ENCODE data around the gene BRSK1.

The BRSK1 gene

DNA sequence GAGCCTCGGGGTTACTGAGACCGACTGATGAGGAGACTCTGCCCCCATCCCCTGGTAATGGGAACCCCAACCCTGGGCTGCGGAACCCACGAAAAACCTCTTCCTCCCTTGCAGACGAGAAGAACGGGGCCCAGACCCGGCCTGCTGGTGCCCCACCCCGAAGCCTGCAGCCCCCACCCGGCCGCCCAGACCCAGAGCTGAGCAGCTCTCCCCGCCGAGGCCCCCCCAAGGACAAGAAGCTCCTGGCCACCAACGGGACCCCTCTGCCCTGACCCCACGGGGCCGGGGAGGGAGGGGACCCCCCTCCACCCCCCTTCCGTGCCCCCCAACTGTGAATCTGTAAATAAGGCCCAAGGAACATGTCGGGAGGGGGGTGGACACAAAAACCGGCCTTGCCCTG is 28.0 kb downstream of the BRSK1 start:
- TF ChIP-seq CTCF (IDR thresholded peaks at IDR 0.05; ENCODE audit: low read length, missing control alignments) = no peak
- H3K4me3 ChIP-seq (replicated peaks; ENCODE audit: low read depth, low read length) = no peak overlapping the region
- no peak for DNase-seq (ENCODE audit: low read depth)

GRCh38 chr19:55312621-55313512 is 29.1 kb downstream of the BRSK1 start:
- DNase-seq (ENCODE audit: low read depth) = no peak
- no peak for TF ChIP-seq CTCF (IDR thresholded peaks at IDR 0.05; ENCODE audit: low read length, missing control alignments)
- H3K4me3 ChIP-seq (replicated peaks; ENCODE audit: low read depth, low read length) = no peak overlapping the region

- DNase-seq (ENCODE audit: low read depth) = no peak
- H3K4me3 ChIP-seq (replicated peaks; ENCODE audit: low read depth, low read length) = no peak overlapping the region
- TF ChIP-seq CTCF (IDR thresholded peaks at IDR 0.05; ENCODE audit: low read length, missing control alignments) = no peak
These were observed 30.6 kb downstream of the BRSK1 start for GRCh38 chr19:55314396-55314795.

DNA sequence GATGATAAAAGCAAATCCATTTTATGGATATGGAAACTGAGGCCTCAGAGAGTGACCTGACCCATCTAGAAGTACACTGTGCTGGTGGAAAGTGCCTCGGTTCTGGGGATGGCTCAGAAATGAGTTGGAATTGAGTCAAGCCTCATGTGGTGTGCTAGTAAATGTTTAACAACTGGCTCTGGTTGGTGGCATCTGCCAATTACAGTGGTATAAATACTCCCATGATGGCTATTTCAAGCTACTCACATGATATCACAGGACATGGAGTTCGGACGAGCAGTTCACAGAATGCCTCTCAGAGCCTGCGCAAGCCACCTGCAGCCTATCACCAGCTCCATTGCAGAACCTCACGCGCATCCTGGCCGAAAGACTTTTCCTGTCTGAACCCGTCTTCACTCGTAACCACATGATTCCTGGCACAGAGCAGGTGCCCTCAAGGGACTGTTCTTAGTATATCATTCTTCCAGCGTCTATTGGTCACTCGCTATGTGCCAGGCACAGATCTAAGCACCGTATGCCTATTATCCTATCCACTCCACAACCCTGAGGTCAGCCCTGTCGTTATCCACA is 32.2 kb downstream of the BRSK1 start:
- DNase-seq (ENCODE audit: low read depth) = no peak
- H3K4me3 ChIP-seq (replicated peaks; ENCODE audit: low read depth, low read length) = no peak overlapping the region
- TF ChIP-seq CTCF (IDR thresholded peaks at IDR 0.05; ENCODE audit: low read length, missing control alignments) = no peak

DNA sequence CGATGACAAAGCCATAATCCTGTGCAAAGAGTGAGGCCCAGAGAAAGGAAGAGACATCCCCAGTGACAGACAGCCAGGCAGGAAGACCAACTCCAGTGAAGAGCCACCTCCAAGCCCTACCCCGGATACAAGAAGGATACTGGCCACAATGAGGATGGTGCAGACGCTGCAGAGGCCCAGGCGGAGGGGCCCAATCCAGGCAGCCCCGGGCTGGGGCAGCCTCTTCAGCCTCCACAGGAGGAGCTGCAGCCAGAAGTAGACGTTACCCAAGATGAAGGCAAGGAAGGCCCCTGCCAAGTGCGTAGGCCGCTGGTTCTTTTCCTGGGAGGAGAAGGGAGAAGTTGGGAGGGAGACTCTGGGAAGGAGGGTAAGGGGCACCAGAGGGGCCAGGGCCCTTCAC is 32.8 kb downstream of the BRSK1 start:
- TF ChIP-seq CTCF (IDR thresholded peaks at IDR 0.05; ENCODE audit: low read length, missing control alignments) = no peak
- H3K4me3 ChIP-seq (replicated peaks; ENCODE audit: low read depth, low read length) = no peak overlapping the region
- no peak for DNase-seq (ENCODE audit: low read depth)

DNA sequence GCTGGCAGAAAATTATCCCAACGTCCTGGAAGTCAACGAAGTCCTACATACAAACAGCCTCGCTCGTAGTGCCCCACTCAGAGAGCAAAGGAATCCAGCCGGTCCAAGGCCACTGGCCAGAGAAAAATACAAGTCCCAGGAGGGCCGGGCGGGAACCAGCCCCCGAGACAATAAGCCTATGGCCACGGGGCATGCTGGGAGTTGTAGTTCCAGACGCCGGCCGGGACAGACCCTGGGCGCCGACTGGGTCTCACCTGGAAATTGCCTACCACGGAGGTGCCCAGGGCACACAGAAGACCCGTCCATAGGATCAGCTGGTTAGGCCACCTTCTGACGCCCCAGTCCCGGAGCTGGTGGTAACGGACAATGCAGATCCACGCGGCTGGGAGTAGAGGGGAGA is 36.0 kb downstream of the BRSK1 start:
- peak; percentile 42 for DNase-seq (ENCODE audit: low read depth)
- no peak overlapping the region for H3K4me3 ChIP-seq (replicated peaks; ENCODE audit: low read depth, low read length)
- no peak for TF ChIP-seq CTCF (IDR thresholded peaks at IDR 0.05; ENCODE audit: low read length, missing control alignments)
